Parathyroid adenoma (tissue), 2 donors: ENCODE data around the gene NISCH.
A peak's percentile ranks its signal among the peaks of the same experiment; 100 is the strongest.

Experiments used
- H2AFZ ChIP-seq: fragments of 300-600 bp; sonication (generic); one replicate; pipeline ENCODE4 v1.7.0; 2017; ENCODE audit warnings: antibody characterized with exemption, mild to moderate bottlenecking
- H3K27ac ChIP-seq: fragments of 300-600 bp; sonication (generic); one replicate; pipeline ENCODE4 v1.7.0; 2017
- H3K27me3 ChIP-seq: fragments of 300-600 bp; sonication (generic); one replicate; pipeline ENCODE4 v1.7.0; 2017; ENCODE audit warnings: low read length; ENCODE audit not compliant: control insufficient read depth, insufficient read depth
- H3K36me3 ChIP-seq: fragments of 300-600 bp; sonication (generic); one replicate; pipeline ENCODE4 v1.7.0; 2017; ENCODE audit warnings: low read length; ENCODE audit not compliant: control insufficient read depth, insufficient read depth
- H3K4me1 ChIP-seq: fragments of 300-600 bp; sonication (generic); one replicate; pipeline ENCODE4 v1.7.0; 2017; ENCODE audit warnings: control low read depth
- H3K4me2 ChIP-seq: fragments of 300-600 bp; sonication (generic); one replicate; pipeline ENCODE4 v1.7.0; 2017; ENCODE audit warnings: low read length
- H3K4me3 ChIP-seq: fragments of 300-600 bp; sonication (generic); one replicate; pipeline ENCODE4 v1.7.0; 2017; ENCODE audit warnings: low read depth, low read length
- H3K79me2 ChIP-seq: fragments of 300-600 bp; sonication (generic); one replicate; pipeline ENCODE4 v1.7.0; 2017; ENCODE audit warnings: control low read depth
- H3K9ac ChIP-seq: fragments of 300-600 bp; sonication (generic); one replicate; pipeline ENCODE4 v1.7.0; 2017; ENCODE audit warnings: mild to moderate bottlenecking
- H3K9me3 ChIP-seq: fragments of 300-600 bp; sonication (generic); one replicate; pipeline ENCODE4 v1.7.0; 2017; ENCODE audit warnings: low read length; ENCODE audit not compliant: control insufficient read depth
- CTCF ChIP-seq: fragments of 300-600 bp; sonication (generic); IDR thresholded peaks from one replicate; pipeline ENCODE4 v1.7.0; 2017; ENCODE audit warnings: antibody characterized with exemption, mild to moderate bottlenecking
- donor health status: primary hyperparathyroidism.

The NISCH gene

DNA sequence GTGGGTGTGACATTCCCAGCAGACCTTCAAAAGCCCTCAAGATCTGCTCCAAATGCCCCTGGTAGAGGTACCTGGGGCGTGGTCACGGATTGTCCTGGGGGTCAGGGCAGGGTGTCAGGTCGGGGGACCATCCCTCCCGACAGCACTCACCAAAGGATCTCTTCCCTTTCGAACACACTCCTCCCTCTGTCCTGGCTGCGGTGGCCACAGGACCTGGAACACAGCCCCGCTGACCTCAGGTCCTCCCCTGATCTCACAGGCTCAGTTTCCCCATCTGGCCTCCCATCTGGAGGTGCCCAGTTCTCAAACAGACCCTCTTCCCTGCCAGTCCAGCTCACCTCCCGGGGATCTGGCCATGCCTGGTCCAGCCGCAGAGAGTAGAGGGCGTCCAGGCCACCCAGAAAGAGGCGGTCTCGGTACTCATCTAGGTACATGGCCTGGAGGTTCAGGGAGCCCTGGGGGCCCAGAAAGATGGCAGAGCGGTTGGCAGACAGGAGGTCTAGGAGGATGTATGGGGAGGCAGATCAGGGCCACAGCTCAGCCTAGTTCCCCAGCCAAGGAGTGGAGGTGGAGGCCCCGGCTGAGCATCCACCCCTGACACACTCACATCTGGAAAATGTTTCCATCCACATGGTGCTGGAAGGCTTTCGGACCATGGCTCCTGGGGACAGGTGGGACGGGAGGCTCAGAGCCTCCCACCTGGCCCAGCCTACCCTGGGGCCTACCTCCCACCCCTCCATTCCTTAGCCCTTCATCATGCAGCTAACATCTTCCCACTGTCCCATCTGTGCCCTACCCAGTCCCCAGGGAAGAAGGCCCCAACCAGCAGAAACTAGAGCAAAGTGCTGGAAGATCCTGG is 12.8 kb upstream of the NISCH start:
- Histone ChIP-seq H3K27me3 (no peaks in the 10 kb centered on the region), H3K27ac (no peak overlapping the region), H3K9me3 (no peaks in the 10 kb centered on the region), H3K9ac (no peak overlapping the region), H2AFZ (no peak overlapping the region), H3K4me2 (no peak overlapping the region), H3K36me3 (no peaks in the 10 kb centered on the region), H3K79me2 (no peaks in the 10 kb centered on the region), H3K4me3 (no peak overlapping the region), H3K4me1 (peaks cover 3% of the 10 kb centered on the region)
- TF ChIP-seq CTCF, result no peak

DNA sequence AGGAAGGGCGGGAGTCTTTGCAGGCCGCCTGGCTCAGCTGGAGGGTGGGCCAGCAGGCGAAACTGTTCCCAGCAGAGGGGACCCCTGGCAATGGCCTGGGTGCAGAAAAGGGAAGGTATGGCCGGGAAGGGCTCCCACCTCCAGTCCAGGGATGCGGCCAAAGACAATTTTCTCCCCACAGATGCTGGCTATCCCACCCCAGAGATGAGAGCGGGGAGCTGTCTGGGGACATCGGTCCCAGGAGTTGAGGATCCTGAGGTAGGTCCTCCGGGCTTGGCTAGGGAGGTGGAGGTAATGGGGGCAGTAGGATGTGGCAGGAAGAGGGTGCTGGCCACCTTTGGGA is 12.2 kb upstream of the NISCH start:
- H3K9ac ChIP-seq, result no peak overlapping the region

GRCh38 chr3:52443791-52444687 is 11.4 kb upstream of the NISCH start:
- no peak for TF ChIP-seq CTCF
- no peaks in the 10 kb centered on the region for H3K9me3 ChIP-seq
- no peaks in the 10 kb centered on the region for H3K36me3 ChIP-seq
- no peak overlapping the region for H3K4me3 ChIP-seq
- H3K9ac ChIP-seq, result no peak overlapping the region
- H2AFZ ChIP-seq, result no peak overlapping the region
- no peak overlapping the region for H3K27ac ChIP-seq
- peaks cover 3% of the 10 kb centered on the region for H3K4me1 ChIP-seq
- no peak overlapping the region for H3K4me2 ChIP-seq
- no peaks in the 10 kb centered on the region for H3K27me3 ChIP-seq
- no peaks in the 10 kb centered on the region for H3K79me2 ChIP-seq

More for the DNA sequence above, 12.2 kb upstream of the NISCH start:
- Histone ChIP-seq H3K9me3 (no peaks in the 10 kb centered on the region), H3K79me2 (no peaks in the 10 kb centered on the region), H2AFZ (no peak overlapping the region), H3K36me3 (no peaks in the 10 kb centered on the region), H3K27ac (no peak overlapping the region), H3K4me2 (no peak overlapping the region), H3K4me3 (no peak overlapping the region), H3K4me1 (peaks cover 3% of the 10 kb centered on the region), H3K27me3 (no peaks in the 10 kb centered on the region)
- TF ChIP-seq CTCF, result no peak

GRCh38 chr3:52444860-52445793 is 10.3 kb upstream of the NISCH start, which contains the start of gene SEMA3G:
Gene SEMA3G (minus strand): TSS chr3:52445103. CDS start chr3:52445027, 76 bp downstream.
- Histone ChIP-seq H3K4me1 (peaks cover 9% of the 10 kb centered on the region), H3K79me2 (no peaks in the 10 kb centered on the region), H3K27me3 (no peaks in the 10 kb centered on the region), H3K9me3 (no peaks in the 10 kb centered on the region), H3K4me3 (no peak within 1 kb of the TSS), H3K9ac (no peak within 1 kb of the TSS), H3K27ac (no peak within 1 kb of the TSS), H2AFZ (peak within 1 kb of the TSS; percentile 61), H3K4me2 (no peak within 1 kb of the TSS), H3K36me3 (no peaks in the 10 kb centered on the region)
- peak; percentile 55 for TF ChIP-seq CTCF
